ES-I3 (cell line): ENCODE measurements around the gene ZNF518B.

Experiments used
- H3K36me3 ChIP-seq: 2 replicates; pipeline ENCODE4 v1.6.1; 2013; ENCODE audit warnings: mild to moderate bottlenecking, low read length, control low read depth, moderate library complexity; ENCODE audit not compliant: insufficient read depth
- H3K4me1 ChIP-seq: 2 replicates; pipeline ENCODE4 v1.6.1; 2013; ENCODE audit warnings: mild to moderate bottlenecking, control low read depth, low read length; ENCODE audit not compliant: insufficient read depth
- H3K9ac ChIP-seq: 2 replicates; pipeline ENCODE4 v1.6.1; 2013; ENCODE audit warnings: low read depth, mild to moderate bottlenecking, low read length, moderate library complexity
- H3K9me3 ChIP-seq: 2 replicates; pipeline ENCODE4 v1.6.1; 2013; ENCODE audit warnings: mild to moderate bottlenecking, low read length, moderate library complexity; ENCODE audit not compliant: control insufficient read depth, insufficient read depth

The ZNF518B gene, protein sequence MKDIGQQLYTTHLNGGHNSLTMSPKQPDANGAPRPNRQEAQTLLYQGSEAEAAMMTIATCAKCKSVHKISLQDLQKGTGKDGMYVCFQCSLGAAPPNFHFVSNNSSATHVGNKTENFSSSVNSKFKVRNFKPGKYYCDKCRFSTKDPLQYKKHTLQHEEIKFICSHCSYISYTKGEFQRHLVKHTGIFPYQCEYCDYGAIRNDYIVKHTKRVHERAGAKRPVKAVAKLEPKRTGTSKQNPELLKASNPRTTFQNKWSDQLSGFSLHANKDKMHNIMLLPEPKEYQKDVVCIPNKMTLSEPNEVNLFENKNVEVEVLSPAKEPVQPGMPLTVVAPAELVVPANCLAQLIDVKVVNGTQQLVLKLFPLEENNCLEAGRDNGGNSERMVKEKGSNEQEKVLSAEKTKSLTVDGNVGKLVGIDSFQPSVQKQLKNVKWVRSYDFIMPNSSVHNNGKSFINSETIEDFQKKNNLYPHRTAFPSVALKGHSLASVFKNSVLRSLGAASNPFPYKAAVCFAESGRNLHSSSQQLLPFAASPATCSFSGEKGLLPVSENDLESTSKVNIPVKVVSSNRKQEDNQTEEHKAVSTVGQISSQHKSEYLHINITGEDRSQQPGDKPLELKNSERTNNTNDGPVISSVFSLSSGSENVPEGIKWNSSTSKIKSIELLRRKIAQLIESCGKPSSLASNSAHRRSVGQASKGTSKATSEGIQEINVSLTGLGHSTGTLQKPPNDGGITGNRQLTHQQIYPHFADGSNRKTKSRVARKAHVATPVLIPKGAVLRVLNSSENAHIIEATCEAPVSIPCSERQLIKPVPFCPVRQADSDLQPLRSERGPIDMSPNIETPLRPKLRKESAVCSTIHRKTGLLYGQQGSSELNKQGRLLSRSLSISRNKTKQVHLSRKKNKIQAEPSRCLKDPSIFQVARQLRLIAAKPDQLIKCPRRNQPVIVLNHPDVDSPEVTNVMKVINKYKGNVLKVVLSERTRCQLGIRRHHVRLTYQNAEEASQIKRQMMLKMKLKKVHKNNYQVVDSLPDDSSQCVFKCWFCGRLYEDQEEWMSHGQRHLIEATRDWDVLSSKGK

DNA sequence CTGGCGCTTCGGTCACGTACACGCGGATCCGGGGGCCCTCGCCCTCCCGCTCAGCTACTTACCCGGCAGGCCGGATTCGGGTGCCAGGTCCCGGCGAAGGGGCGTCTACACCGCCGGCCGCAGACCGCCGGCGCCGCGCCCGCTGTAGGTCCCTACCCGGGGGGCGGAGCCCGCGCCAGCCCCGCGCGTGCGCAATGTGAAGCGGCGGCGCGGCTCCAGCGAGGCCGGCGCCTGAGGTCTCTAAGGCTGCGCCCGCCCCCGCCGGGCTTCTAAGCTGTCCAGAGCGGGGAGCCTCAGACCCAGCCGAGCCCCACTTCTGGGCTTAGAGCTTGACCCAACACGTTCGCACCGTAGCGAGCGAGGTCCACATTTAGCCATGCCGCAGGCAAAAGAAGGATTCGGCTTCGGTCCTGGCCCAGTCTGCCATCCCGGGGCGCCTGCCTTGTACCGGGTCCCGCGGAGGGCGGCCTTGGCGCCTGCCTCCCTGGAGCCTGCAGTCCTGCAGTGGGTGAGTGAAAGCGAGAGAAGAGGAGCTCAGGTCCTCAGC is at the start of gene ZNF518B:
TSS of gene ZNF518B (minus strand) at position 172 of the 547 bp plus-strand sequence. CDS start 11,098 bp downstream, outside the sequence.
- 0 out of 2 replicates have a peak, but pooled peaks cover 6% of the 10 kb centered on the region for H3K36me3 ChIP-seq
- H3K4me1 ChIP-seq = peaks cover 13% of the 10 kb centered on the region
- H3K9ac ChIP-seq = peak within 1 kb of the TSS; percentile 77
- H3K9me3 ChIP-seq = no peaks in the 10 kb centered on the region

DNA sequence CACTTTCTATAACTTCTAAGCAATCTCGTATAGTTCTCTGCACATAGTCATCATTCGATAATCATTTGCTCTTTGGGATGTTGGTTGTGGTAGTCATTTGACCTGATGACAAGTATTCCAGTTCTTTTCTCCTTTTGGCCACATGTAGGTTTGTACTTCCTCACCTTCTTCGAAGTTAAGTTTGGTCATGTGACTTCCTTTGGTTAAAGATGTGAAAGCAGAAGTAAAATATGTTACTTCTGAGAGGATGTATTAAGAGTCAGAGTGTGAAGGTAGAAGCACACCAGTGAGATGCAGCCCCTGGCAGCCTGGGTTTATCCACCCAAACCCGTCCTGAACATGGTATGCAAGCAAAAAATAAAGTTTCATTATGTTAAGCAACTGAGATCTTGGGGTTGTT is 48.9 kb upstream of the ZNF518B start:
- Histone ChIP-seq H3K9me3 (no peaks in the 10 kb centered on the region; the same call in 1 of the 2 replicates), H3K36me3 (no peaks in the 10 kb centered on the region), H3K9ac (no peak overlapping the region), H3K4me1 (peaks cover 2% of the 10 kb centered on the region; the same call in 1 of the 2 replicates)

DNA sequence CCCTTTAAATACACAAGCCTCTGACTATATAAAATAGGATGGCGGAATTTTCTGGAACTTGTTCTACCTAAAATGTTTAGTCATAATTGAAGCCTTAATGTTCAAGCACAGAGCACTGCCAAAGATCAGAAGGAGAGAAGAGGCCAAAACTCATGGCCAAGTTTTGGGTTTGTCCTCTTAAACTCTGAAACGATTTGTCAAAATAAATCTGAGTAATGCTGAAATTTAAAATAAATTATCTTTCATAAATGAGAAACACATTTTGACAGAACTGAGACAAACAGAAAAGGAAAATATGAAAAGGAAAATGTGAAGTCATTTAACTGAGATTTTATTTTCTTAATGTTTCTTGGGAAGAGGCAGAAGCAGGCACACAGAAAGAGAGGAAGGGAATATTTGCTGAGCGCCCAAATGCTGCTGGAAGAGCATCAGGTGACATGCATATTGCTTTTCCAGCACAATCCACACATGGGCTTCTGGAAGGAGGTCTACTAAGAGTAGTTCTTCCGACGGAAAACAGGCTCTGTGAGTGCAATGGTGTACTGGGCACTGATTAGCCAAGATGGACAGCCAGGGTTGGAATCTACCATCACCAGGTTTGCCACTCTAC is 47.4 kb upstream of the ZNF518B start:
- Histone ChIP-seq H3K4me1 (peaks cover 6% of the 10 kb centered on the region; the same call in 1 of the 2 replicates), H3K9ac (no peak overlapping the region), H3K36me3 (no peaks in the 10 kb centered on the region)

DNA sequence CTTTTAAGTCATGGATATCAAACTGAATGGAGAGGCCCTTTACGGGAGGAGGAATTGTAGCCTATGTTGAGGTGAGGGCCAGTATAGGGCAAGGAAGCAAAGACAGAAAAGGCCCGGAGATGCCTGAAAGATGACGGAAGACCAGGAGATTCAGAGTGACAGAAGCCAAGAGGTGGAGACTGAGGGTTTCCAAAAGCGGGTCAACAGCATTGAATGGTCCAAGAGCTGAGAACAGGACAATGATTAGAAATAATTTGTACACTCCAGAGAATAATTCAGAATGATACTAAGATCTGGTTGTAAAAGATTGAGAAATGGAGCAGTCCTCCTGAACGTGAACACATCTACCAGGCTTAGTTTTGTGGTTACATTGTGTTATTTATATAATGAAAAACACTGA is 45.5 kb upstream of the ZNF518B start:
- peaks cover 6% of the 10 kb centered on the region; the same call in 1 of the 2 replicates for H3K4me1 ChIP-seq
- H3K9me3 ChIP-seq = no peaks in the 10 kb centered on the region; the same call in 1 of the 2 replicates
- H3K36me3 ChIP-seq = no peaks in the 10 kb centered on the region
- no peak overlapping the region for H3K9ac ChIP-seq

More for the DNA sequence above, 47.4 kb upstream of the ZNF518B start:
- H3K9me3 ChIP-seq = no peaks in the 10 kb centered on the region; the same call in 1 of the 2 replicates

DNA sequence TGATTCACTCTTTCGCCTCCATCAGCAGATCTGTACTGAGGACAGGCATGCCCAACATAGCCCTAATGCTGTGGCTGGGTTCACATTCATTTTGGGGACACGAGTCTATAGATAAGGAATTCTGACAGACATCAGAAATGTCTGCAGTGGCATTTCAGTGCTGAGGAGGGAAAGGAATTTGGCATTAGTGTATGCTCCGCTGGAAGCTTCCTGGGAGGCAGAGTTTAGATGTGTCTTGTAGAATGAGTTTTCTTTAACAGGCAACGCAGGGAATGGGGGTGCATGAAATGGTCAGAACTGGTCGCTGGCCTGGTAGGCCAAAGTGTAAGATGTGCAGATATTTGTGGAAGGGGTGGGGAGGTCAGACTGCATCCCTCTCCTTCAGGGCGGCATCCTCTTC is 43.5 kb upstream of the ZNF518B start:
- Histone ChIP-seq H3K36me3 (no peaks in the 10 kb centered on the region), H3K9ac (no peak overlapping the region), H3K4me1 (peaks cover 17% of the 10 kb centered on the region), H3K9me3 (no peaks in the 10 kb centered on the region; the same call in 1 of the 2 replicates)

DNA sequence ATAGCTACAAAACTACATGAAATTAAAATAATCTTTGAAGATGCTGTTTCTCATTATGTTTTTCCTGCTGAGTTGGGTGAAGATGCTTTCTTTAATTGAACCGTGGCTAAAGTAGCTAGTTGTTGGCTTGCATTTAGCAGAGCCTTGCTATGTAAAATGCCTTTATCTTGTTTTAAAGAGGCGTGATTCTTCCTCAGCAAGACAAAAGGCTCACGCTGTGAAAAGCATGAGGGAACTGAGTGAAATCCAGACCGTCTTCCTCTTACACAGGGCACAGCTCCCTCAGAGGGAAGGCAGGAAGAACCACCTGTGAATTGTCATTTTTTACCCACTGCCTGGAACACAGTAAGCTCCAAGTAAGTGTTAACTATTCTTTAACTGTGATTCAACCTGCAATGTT is 39.0 kb upstream of the ZNF518B start:
- Histone ChIP-seq H3K4me1 (peaks cover 24% of the 10 kb centered on the region), H3K9me3 (no peaks in the 10 kb centered on the region), H3K36me3 (no peaks in the 10 kb centered on the region), H3K9ac (no peak overlapping the region; the same call in 1 of the 2 replicates)

DNA sequence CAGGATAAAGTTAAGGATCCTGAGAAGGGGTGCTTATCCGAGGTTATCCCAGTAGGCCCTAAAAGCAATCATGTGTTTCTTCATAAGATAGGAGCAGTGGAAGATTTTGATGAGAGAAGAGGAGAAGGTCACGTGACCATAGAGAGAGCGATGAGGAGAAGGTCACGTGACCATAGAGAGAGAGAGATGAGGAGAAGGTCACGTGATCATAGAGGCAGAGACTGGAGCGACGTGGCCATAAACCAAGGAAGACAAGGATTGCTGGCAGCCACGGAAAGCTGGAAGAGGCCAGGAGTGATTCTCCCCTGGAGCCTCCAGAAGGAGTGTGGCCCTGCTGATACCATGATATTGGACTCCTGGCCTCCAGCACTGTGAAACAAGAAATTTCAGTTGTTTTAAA is 38.4 kb upstream of the ZNF518B start:
- H3K9me3 ChIP-seq = no peaks in the 10 kb centered on the region
- H3K9ac ChIP-seq = no peak overlapping the region; the same call in 1 of the 2 replicates
- H3K4me1 ChIP-seq = peaks cover 19% of the 10 kb centered on the region
- no peaks in the 10 kb centered on the region for H3K36me3 ChIP-seq

DNA sequence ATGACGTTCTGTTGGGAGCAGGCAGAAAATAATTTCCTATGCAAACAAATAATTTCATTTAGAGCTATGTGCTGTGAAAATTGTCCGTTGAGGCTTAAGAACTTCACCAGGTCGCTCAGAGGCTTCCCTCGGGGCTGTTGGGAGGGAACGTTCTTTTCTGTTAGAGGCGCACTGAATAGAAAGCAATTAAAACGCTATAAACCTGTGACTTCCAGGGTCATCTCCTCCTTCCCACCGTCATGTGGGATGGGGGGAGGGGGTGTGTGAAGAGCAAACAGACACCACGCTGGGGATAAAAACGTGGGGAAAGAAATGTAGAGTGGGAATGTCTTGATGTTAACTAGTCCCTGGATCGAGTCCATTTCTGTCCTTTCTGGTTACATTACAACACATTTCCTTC is 35.2 kb upstream of the ZNF518B start:
- no peak overlapping the region for H3K9ac ChIP-seq
- H3K9me3 ChIP-seq = no peaks in the 10 kb centered on the region
- H3K4me1 ChIP-seq = peaks cover 19% of the 10 kb centered on the region
- H3K36me3 ChIP-seq = no peaks in the 10 kb centered on the region

DNA sequence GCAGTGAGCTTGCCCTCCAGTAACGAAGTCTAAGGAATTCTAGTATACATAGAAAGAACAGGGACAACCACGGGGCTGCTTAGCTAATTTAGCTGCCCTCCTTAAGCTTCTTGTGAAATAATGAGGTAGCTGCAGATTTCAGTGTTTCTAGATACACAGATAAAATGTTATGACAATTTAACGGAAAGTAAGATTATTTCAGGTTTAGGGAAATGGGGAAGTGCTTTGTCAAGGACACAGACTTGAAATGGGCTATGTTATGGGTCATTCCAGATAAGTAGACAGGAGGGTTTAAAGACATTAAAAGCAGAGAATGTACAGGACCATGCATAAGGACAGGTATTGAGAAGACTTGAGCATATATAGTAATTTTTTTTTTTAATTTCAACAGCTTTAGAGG is 34.2 kb upstream of the ZNF518B start:
- Histone ChIP-seq H3K36me3 (no peaks in the 10 kb centered on the region), H3K4me1 (peaks cover 12% of the 10 kb centered on the region), H3K9ac (no peak overlapping the region)

DNA sequence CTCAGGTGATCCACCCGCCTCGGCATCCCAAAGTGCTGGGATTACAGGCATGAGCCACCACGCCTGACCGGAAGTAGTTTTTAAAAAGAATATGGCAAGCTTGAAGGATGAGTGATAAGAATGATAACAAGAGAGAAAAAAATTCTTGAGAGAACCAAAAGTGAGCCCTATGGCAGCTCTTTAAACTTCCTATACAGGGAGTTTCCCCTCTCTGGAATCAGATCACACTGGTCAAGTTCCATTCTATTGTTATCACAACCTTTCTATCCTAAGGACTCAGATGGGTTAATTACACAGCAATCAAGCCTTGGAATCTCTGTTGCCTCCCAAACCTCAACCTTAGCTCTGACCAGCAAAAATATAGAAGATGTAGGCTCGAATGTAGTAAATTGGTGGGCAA is 33.8 kb upstream of the ZNF518B start:
- Histone ChIP-seq H3K36me3 (no peaks in the 10 kb centered on the region), H3K4me1 (peaks cover 10% of the 10 kb centered on the region; the same call in 1 of the 2 replicates), H3K9ac (no peak overlapping the region), H3K9me3 (no peaks in the 10 kb centered on the region)

More for the DNA sequence above, 34.2 kb upstream of the ZNF518B start:
- no peaks in the 10 kb centered on the region for H3K9me3 ChIP-seq

DNA sequence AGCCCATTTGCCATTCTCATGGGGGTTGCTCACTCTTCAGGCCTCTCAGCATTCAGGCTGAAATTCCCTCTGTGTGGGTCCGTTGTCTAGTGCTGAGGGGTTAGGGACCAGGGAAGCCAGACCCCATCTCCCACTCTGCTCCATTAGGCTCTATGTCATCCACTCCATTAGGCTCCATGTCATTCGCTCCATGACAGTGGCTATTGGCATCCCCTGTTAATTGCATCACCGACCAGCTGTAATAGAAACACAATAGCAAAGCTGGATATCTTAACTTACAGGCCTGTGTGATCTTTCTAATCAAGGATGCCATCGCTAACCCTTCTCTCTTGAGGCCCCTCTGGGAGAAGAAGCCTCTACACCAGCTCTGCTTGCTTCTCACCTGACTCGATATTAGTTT is 25.7 kb upstream of the ZNF518B start:
- no peaks in the 10 kb centered on the region for H3K9me3 ChIP-seq
- H3K9ac ChIP-seq = no peak overlapping the region
- no peaks in the 10 kb centered on the region for H3K36me3 ChIP-seq
- no peaks in the 10 kb centered on the region for H3K4me1 ChIP-seq

DNA sequence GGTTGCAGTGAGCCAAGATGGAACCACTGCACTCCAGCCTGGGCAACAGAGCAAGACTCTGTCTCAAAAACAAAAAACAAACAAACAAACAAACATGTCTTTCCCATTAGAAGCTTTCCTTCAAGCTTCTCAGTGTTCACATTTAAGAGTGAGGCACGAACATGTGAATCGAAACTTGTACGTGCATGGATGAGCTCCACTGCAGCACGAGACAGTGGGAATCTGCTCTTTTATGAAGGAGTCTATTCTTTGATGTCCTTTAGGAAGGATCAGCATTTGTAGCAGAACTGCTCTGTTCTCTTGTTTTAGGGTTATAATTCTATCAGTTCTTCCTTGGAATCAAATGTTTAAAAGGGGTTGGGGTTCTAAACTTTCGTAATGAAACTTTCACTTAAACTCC is 23.4 kb upstream of the ZNF518B start:
- no peaks in the 10 kb centered on the region for H3K36me3 ChIP-seq
- H3K9me3 ChIP-seq = no peaks in the 10 kb centered on the region
- no peaks in the 10 kb centered on the region for H3K4me1 ChIP-seq
- H3K9ac ChIP-seq = no peak overlapping the region

DNA sequence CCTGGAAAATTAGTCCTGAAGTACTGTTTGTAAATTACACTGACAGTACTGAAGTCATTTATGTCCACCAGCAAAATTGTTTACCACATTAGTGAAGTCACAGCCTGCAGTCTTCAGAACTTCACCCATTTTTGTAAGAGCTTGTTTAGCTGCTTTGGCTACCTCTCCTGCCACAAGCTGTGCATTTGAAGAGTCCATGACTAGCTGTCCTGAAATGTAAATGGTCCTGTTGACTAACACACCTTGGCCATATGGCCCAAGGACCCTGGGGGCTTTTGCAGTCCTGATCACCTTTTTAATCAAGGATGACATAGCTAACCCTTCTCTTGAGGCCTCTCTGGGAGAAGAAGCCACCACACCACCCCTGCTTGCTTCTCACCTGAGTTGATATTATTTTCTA is 21.4 kb upstream of the ZNF518B start:
- H3K36me3 ChIP-seq = no peaks in the 10 kb centered on the region
- no peaks in the 10 kb centered on the region for H3K4me1 ChIP-seq
- no peak overlapping the region for H3K9ac ChIP-seq
- H3K9me3 ChIP-seq = no peaks in the 10 kb centered on the region

DNA sequence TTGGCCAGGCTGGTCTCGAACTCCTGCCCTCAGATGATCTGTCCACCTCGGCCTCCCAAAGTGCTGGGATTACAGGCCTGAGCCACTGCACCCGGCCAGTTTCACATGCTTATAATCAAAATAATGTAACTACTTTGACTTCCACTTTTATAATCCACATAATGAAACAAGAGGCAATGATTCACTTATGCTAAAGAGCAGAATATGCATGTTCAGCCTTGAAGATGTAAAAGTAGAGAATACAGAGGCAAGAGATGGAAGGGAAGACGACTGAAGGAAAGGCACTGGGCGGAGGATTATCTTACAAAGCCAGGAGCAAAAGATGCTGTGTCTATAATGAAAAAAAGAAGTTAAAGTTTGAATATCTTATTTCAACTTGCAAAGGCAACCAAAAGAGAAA is 13.3 kb upstream of the ZNF518B start:
- H3K9me3 ChIP-seq = no peaks in the 10 kb centered on the region
- no peaks in the 10 kb centered on the region for H3K4me1 ChIP-seq
- H3K9ac ChIP-seq = no peak overlapping the region
- no peaks in the 10 kb centered on the region for H3K36me3 ChIP-seq
